ENCODE data around the gene ATP1A4. TPM values are rescaled to one million over a fixed set of nuclear protein-coding genes. Genes with fewer than 3 reads are reported as not detected.
"Not testable (repeated sequence)": the region's sequence is repeated elsewhere in the genome, so short reads cannot be mapped to it uniquely, and the experiment has no call there.

The ATP1A4 gene
- total RNA-seq, 1 donor from 2014 or later, result 0.38 TPM

DNA sequence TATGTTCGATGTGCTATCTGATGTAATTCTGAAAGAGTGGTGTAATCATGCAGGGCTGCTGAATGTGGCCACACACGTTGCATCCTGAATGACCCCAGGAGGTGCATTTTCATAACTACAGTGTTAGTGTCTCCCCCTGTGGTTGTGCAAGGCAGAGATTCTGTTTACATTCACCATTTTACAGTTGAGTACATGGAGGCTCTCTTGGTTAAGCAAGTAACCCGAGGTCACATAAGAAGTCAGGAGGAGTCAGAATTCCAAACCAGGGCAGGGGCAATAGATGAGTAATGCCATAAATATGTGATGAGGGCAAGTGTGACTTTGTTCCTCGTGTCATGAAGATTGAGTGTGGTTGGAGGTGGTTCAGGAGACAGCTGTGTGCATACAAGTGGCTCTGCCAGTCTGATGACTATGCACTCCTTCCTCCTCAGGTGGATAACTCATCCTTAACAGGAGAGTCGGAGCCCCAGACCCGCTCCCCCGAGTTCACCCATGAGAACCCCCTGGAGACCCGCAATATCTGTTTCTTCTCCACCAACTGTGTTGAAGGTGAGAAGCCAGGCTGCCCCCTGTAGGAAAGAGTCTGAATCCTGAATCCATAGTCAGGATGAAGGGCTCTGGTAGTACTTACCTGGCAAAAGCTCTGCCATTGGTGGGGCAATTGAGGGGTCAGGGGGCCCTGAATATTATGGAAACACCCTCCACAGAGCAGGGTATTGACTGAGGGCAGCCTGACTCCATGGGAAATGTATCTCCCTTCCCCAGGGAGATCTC is 26.5 kb upstream of the ATP1A4 start:
- peaks cover 5% of the 10 kb centered on the region for H3K4me1 Mint-ChIP-seq
- TF ChIP-seq, protein P1, sequence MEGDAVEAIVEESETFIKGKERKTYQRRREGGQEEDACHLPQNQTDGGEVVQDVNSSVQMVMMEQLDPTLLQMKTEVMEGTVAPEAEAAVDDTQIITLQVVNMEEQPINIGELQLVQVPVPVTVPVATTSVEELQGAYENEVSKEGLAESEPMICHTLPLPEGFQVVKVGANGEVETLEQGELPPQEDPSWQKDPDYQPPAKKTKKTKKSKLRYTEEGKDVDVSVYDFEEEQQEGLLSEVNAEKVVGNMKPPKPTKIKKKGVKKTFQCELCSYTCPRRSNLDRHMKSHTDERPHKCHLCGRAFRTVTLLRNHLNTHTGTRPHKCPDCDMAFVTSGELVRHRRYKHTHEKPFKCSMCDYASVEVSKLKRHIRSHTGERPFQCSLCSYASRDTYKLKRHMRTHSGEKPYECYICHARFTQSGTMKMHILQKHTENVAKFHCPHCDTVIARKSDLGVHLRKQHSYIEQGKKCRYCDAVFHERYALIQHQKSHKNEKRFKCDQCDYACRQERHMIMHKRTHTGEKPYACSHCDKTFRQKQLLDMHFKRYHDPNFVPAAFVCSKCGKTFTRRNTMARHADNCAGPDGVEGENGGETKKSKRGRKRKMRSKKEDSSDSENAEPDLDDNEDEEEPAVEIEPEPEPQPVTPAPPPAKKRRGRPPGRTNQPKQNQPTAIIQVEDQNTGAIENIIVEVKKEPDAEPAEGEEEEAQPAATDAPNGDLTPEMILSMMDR (IDR thresholded peaks at IDR 0.05; ENCODE audit: unreplicated experiment), result no peak
- no peak for DNase-seq (ENCODE audit: low spot score in 2 of 2, unreplicated experiment in 2 of 2)
- H3K27me3 Mint-ChIP-seq (ENCODE audit: low read depth), result no peaks in the 10 kb centered on the region
- H3K9me3 Mint-ChIP-seq, result no peaks in the 10 kb centered on the region
- no peak overlapping the region for H3K4me3 Mint-ChIP-seq
- H3K27ac Mint-ChIP-seq, result no peak overlapping the region
- no peaks in the 10 kb centered on the region for H3K36me3 Mint-ChIP-seq

DNA sequence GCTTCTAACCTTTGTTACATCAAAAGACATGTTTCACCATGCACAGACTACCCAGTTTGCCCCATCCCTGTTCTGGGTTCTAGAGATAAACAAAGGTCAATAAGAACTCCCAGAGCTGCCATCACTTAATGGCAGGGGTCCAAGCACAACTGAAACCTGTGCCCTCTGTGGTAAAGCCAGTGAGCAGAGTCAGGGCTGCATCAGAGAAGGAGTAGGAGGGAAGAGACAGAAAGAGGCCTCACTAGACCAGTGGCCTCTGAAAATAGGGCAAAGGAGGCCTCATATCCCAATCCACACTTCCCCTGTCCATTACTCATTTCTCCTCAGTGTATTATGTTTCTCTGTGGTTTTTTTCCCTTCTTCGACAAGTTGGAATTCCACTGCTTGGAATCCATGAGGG is 25.7 kb upstream of the ATP1A4 start:
- H3K36me3 Mint-ChIP-seq, result no peaks in the 10 kb centered on the region
- TF ChIP-seq, protein P1 (IDR thresholded peaks at IDR 0.05; ENCODE audit: unreplicated experiment), result no peak
- H3K27me3 Mint-ChIP-seq (ENCODE audit: low read depth), result peaks cover 1% of the 10 kb centered on the region
- no peak overlapping the region for H3K4me3 Mint-ChIP-seq
- H3K9me3 Mint-ChIP-seq, result no peaks in the 10 kb centered on the region
- H3K4me1 Mint-ChIP-seq, result peaks cover 5% of the 10 kb centered on the region
- DNase-seq (ENCODE audit: low spot score in 2 of 2, unreplicated experiment in 2 of 2), result no peak
- H3K27ac Mint-ChIP-seq, result no peak overlapping the region

DNA sequence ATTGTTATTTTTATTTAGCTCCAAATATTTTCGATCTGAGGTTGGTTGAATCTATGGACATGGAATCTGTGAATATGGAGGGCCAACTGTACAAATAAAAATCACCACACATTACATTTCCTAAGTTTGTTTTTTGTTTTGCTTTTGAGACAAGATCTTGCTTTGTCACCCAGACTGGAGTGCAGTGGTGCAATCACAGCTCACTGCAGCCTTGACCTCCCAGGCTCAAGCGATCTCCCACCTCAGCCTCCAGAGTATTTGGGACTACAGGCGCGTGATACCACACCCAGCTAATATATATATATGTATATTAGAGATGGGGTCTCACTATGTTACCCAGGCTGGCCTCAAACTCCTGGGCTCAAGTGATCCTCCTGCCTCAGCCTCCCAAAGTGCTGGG is 25.1 kb upstream of the ATP1A4 start:
- H3K9me3 Mint-ChIP-seq; DNase-seq (ENCODE audit: low spot score in 2 of 2, unreplicated experiment in 2 of 2); H3K36me3 Mint-ChIP-seq; H3K27ac Mint-ChIP-seq; H3K4me1 Mint-ChIP-seq; H3K4me3 Mint-ChIP-seq; H3K27me3 Mint-ChIP-seq (ENCODE audit: low read depth): not testable (repeated sequence)

DNA sequence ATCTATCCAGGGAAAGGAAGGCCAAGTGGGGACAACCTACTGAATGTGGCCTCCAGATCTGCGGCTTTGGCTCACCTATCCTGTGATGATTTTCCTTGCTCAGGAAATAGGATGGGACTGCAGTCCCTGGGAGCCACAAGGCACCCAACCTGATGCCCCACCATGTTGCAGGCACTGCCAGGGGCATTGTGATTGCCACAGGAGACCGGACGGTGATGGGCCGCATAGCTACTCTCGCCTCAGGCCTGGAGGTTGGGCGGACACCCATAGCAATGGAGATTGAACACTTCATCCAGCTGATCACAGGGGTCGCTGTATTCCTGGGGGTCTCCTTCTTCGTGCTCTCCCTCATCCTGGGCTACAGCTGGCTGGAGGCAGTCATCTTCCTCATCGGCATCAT is 24.0 kb upstream of the ATP1A4 start:
- Mint-ChIP-seq H3K9me3 (no peaks in the 10 kb centered on the region), H3K27ac (no peak overlapping the region), H3K27me3 (ENCODE audit: low read depth) (peaks cover 11% of the 10 kb centered on the region), H3K4me3 (no peak overlapping the region), H3K4me1 (peaks cover 5% of the 10 kb centered on the region), H3K36me3 (no peaks in the 10 kb centered on the region)
- TF ChIP-seq, protein P1 (IDR thresholded peaks at IDR 0.05; ENCODE audit: unreplicated experiment), result no peak
- no peak for DNase-seq (ENCODE audit: low spot score in 2 of 2, unreplicated experiment in 2 of 2)

DNA sequence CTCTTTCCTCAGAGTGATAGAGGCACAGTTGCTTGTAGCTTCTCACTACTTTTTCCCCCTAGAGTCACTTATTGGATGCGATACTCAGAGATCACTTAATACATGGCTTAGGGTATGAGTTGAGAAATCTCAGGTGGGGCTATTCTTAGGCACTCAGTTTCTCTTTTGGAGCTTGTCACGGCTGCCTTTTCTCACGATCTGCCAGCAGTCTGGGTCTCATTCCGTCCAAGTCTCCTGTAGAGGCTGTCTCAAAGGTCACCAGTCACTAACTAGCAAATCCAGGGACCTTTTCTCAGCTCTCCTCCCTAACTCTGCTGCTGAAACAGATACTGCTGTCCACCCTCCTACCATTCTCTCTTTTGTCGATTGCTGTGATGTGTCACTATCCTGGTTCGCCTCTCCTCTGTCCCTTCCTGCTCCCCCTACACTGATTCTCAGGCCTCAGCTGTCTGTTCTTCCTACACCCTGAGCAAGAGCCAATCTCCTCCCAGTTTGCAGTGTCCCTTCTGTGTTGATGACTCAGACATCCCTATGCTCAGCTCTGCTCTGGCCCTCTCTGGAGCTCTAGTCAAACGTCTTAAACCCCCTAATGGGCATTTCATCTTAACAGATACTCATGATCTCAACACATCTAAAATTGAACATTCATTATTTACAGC is 23.4 kb upstream of the ATP1A4 start:
- Mint-ChIP-seq H3K4me3 (no peak overlapping the region), H3K27ac (no peak overlapping the region), H3K9me3 (no peaks in the 10 kb centered on the region), H3K4me1 (peaks cover 5% of the 10 kb centered on the region), H3K27me3 (ENCODE audit: low read depth) (peaks cover 17% of the 10 kb centered on the region), H3K36me3 (no peaks in the 10 kb centered on the region)
- TF ChIP-seq, protein P1 (IDR thresholded peaks at IDR 0.05; ENCODE audit: unreplicated experiment), result no peak
- no peak for DNase-seq (ENCODE audit: low spot score in 2 of 2, unreplicated experiment in 2 of 2)

DNA sequence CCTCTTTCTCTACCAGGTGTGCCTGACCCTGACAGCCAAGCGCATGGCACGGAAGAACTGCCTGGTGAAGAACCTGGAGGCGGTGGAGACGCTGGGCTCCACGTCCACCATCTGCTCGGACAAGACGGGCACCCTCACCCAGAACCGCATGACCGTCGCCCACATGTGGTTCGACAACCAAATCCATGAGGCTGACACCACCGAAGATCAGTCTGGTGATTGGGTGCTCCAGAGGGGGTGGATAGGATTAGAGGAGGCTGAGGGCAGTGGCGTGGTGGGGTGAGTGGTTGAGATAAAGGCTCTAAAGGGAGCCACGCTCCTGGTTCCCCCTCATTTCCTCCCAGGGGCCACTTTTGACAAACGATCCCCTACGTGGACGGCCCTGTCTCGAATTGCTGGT is 22.8 kb upstream of the ATP1A4 start:
- no peak overlapping the region for H3K27ac Mint-ChIP-seq
- no peaks in the 10 kb centered on the region for H3K36me3 Mint-ChIP-seq
- no peak for DNase-seq (ENCODE audit: low spot score in 2 of 2, unreplicated experiment in 2 of 2)
- peaks cover 5% of the 10 kb centered on the region for H3K4me1 Mint-ChIP-seq
- TF ChIP-seq, protein P1 (IDR thresholded peaks at IDR 0.05; ENCODE audit: unreplicated experiment), result no peak
- H3K9me3 Mint-ChIP-seq, result no peaks in the 10 kb centered on the region
- H3K27me3 Mint-ChIP-seq (ENCODE audit: low read depth), result peaks cover 18% of the 10 kb centered on the region
- H3K4me3 Mint-ChIP-seq, result no peak overlapping the region

Measured in mesothelial cell of epicardium (in vitro differentiated cells).